ENCODE results near the gene NSRP1.

DNA sequence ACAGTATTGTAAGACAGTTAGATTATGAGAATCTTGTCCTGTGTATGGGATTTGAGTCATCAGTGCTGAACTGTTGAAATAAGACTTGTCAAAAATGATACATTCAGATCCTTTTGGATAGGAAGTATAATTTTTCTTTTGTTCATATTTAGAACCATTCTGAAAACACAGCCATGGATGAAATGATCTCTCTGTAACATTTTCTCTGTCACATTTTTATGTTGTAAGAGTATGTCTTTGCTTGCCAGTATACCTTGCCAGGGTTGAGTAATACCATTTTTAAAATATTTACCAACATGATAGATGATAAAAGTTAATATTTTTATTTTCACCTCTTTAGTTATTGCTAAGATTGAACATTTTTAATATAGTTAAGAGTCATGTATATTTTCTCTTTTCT is 45.0 kb downstream of the NSRP1 start:
- TF ChIP-seq ZNF672 (CRISPR knock-in tag; IDR thresholded peaks at IDR 0.05) (no peak), HMGA1 (CRISPR knock-in tag; conservative IDR thresholded peaks at IDR 0.05) (no peak)
- TF ChIP-seq, protein P1, sequence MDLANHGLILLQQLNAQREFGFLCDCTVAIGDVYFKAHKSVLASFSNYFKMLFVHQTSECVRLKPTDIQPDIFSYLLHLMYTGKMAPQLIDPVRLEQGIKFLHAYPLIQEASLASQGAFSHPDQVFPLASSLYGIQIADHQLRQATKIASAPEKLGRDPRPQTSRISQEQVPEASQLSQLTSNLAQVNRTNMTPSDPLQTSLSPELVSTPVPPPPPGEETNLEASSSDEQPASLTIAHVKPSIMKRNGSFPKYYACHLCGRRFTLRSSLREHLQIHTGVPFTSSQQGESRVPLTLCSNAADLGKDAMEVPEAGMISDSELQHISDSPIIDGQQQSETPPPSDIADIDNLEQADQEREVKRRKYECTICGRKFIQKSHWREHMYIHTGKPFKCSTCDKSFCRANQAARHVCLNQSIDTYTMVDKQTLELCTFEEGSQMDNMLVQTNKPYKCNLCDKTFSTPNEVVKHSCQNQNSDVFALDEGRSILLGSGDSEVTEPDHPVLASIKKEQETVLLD (CRISPR knock-in tag; IDR thresholded peaks at IDR 0.05; ENCODE audit: low read depth): no peak

All from HepG2 (cell line).